Measurements from ENCODE around the gene RTL1. TPM values are rescaled to one million over a fixed set of nuclear protein-coding genes. Genes with fewer than 3 reads are reported as not detected.

RTL1 gene
- total and polyA plus RNA-seq, 7 experiments from 2014 or later = not detected

- no peak overlapping the region for H3K27ac Mint-ChIP-seq
- ChIA-PET POLR2A (no interaction called here), CTCF (no interaction called here)
- DNase-seq = no peak
- Histone ChIP-seq H3K4me3 (ENCODE audit: low read length) (no peak overlapping the region), H3K9me3 (ENCODE audit: control insufficient read depth in 2 of 3, low read length in 3 of 3) (no peaks in the 10 kb centered on the region), H3K36me3 (ENCODE audit: control insufficient read depth in 2 of 3, insufficient read depth in 3 of 3, low read length in 3 of 3) (no peaks in the 10 kb centered on the region), H3K27ac (ENCODE audit: low read depth, low read length) (no peak overlapping the region), H3K4me1 (ENCODE audit: control insufficient read depth in 2 of 2, insufficient read depth in 2 of 2, low read length in 2 of 2) (no peaks in the 10 kb centered on the region), H3K27me3 (ENCODE audit: control insufficient read depth in 2 of 2, insufficient read depth in 2 of 2, low read length in 2 of 2) (no peaks in the 10 kb centered on the region)
- no peaks in the 10 kb centered on the region for H3K36me3 Mint-ChIP-seq
- peaks cover 5 to 16% (median 9%) of the 10 kb centered on the region in 5 donors for H3K27me3 Mint-ChIP-seq
- H3K9me3 Mint-ChIP-seq = peaks cover 0 to 5% (median 3%) of the 10 kb centered on the region in 11 donors
- no peak for ATAC-seq
- intact Hi-C loops (cut with micrococcal nuclease) = no loop called here
- no peaks in the 10 kb centered on the region for H3K4me1 Mint-ChIP-seq
- H3K4me3 Mint-ChIP-seq = no peak overlapping the region
These were observed 20.3 kb downstream of the RTL1 start for GRCh38 chr14:100882991-100883788.

- intact Hi-C loops (cut with micrococcal nuclease) = no loop called here
- Mint-ChIP-seq H3K4me1 (no peaks in the 10 kb centered on the region), H3K36me3 (no peaks in the 10 kb centered on the region), H3K4me3 (no peak overlapping the region), H3K27me3 (peaks cover 0 to 21% (median 2%) of the 10 kb centered on the region in 5 donors), H3K27ac (no peak overlapping the region), H3K9me3 (peaks cover 0 to 5% (median 3%) of the 10 kb centered on the region in 11 donors)
- Histone ChIP-seq H3K36me3 (ENCODE audit: control insufficient read depth in 2 of 3, insufficient read depth in 3 of 3, low read length in 3 of 3) (no peaks in the 10 kb centered on the region), H3K27ac (ENCODE audit: low read depth, low read length) (no peak overlapping the region), H3K4me1 (ENCODE audit: control insufficient read depth in 2 of 2, insufficient read depth in 2 of 2, low read length in 2 of 2) (no peaks in the 10 kb centered on the region), H3K9me3 (ENCODE audit: control insufficient read depth in 2 of 3, low read length in 3 of 3) (no peaks in the 10 kb centered on the region), H3K27me3 (ENCODE audit: control insufficient read depth in 2 of 2, insufficient read depth in 2 of 2, low read length in 2 of 2) (no peaks in the 10 kb centered on the region), H3K4me3 (ENCODE audit: low read length) (no peak overlapping the region)
- no peak for ATAC-seq
- no peak for DNase-seq
- ChIA-PET POLR2A (no interaction called here), CTCF (no interaction called here)
These were observed 21.2 kb downstream of the RTL1 start for GRCh38 chr14:100882026-100882967.

GRCh38 chr14:100881211-100882025, 22.1 kb downstream of the RTL1 start:
- H3K27me3 Mint-ChIP-seq = peaks cover 0 to 23% (median 0%) of the 10 kb centered on the region in 5 donors
- Histone ChIP-seq H3K27me3 (ENCODE audit: control insufficient read depth in 2 of 2, insufficient read depth in 2 of 2, low read length in 2 of 2) (no peaks in the 10 kb centered on the region), H3K36me3 (ENCODE audit: control insufficient read depth in 2 of 3, insufficient read depth in 3 of 3, low read length in 3 of 3) (no peaks in the 10 kb centered on the region), H3K9me3 (ENCODE audit: control insufficient read depth in 2 of 3, low read length in 3 of 3) (no peaks in the 10 kb centered on the region), H3K27ac (ENCODE audit: low read depth, low read length) (no peak overlapping the region), H3K4me3 (ENCODE audit: low read length) (no peak overlapping the region), H3K4me1 (ENCODE audit: control insufficient read depth in 2 of 2, insufficient read depth in 2 of 2, low read length in 2 of 2) (no peaks in the 10 kb centered on the region)
- POLR2A ChIA-PET = no interaction called here
- H3K36me3 Mint-ChIP-seq = no peaks in the 10 kb centered on the region
- CTCF ChIA-PET = no interaction called here
- no peak for ATAC-seq
- H3K4me1 Mint-ChIP-seq = no peaks in the 10 kb centered on the region
- DNase-seq = no peak
- H3K27ac Mint-ChIP-seq = no peak overlapping the region
- no peak overlapping the region for H3K4me3 Mint-ChIP-seq
- peaks cover 0 to 5% (median 3%) of the 10 kb centered on the region in 11 donors for H3K9me3 Mint-ChIP-seq
- intact Hi-C loops (cut with micrococcal nuclease) = no loop called here

GRCh38 chr14:100880271-100881101, 23.0 kb downstream of the RTL1 start:
- H3K27ac ChIP-seq (ENCODE audit: low read depth, low read length) = no peak overlapping the region
- Mint-ChIP-seq H3K9me3 (peaks cover 0 to 5% (median 2%) of the 10 kb centered on the region in 11 donors), H3K27ac (no peak overlapping the region), H3K36me3 (no peaks in the 10 kb centered on the region), H3K4me3 (no peak overlapping the region), H3K4me1 (no peaks in the 10 kb centered on the region), H3K27me3 (peaks cover 0 to 19% (median 0%) of the 10 kb centered on the region in 5 donors)
- CTCF ChIA-PET = interaction anchor here (0.6 kb wide), 1 partner anchor 69 kb away, joined by 3 read pairs; no protein-coding TSS in a partner anchor
- no peaks in the 10 kb centered on the region for H3K9me3 ChIP-seq (ENCODE audit: control insufficient read depth in 2 of 3, low read length in 3 of 3)
- no peaks in the 10 kb centered on the region for H3K36me3 ChIP-seq (ENCODE audit: control insufficient read depth in 2 of 3, insufficient read depth in 3 of 3, low read length in 3 of 3)
- no peaks in the 10 kb centered on the region for H3K4me1 ChIP-seq (ENCODE audit: control insufficient read depth in 2 of 2, insufficient read depth in 2 of 2, low read length in 2 of 2)
- POLR2A ChIA-PET = no interaction called here
- ATAC-seq (no peak), DNase-seq (no peak)
- intact Hi-C loops (cut with micrococcal nuclease) = no loop called here
- no peak overlapping the region for H3K4me3 ChIP-seq (ENCODE audit: low read length)
- no peaks in the 10 kb centered on the region for H3K27me3 ChIP-seq (ENCODE audit: control insufficient read depth in 2 of 2, insufficient read depth in 2 of 2, low read length in 2 of 2)

- intact Hi-C loops (cut with micrococcal nuclease) = no loop called here
- H3K9me3 ChIP-seq (ENCODE audit: control insufficient read depth in 2 of 3, low read length in 3 of 3) = no peaks in the 10 kb centered on the region
- H3K27me3 Mint-ChIP-seq = peaks cover 0 to 21% (median 0%) of the 10 kb centered on the region in 5 donors
- H3K9me3 Mint-ChIP-seq = peaks cover 0 to 5% (median 2%) of the 10 kb centered on the region in 11 donors
- H3K36me3 Mint-ChIP-seq = no peaks in the 10 kb centered on the region
- no peak overlapping the region for H3K27ac Mint-ChIP-seq
- H3K27ac ChIP-seq (ENCODE audit: low read depth, low read length) = no peak overlapping the region
- H3K4me3 Mint-ChIP-seq = no peak overlapping the region
- ChIA-PET POLR2A (no interaction called here), CTCF (interaction anchor here (0.6 kb wide), 1 partner anchor 68 kb away, joined by 3 read pairs; no protein-coding TSS in a partner anchor)
- no peaks in the 10 kb centered on the region for H3K4me1 ChIP-seq (ENCODE audit: control insufficient read depth in 2 of 2, insufficient read depth in 2 of 2, low read length in 2 of 2)
- no peaks in the 10 kb centered on the region for H3K27me3 ChIP-seq (ENCODE audit: control insufficient read depth in 2 of 2, insufficient read depth in 2 of 2, low read length in 2 of 2)
- H3K36me3 ChIP-seq (ENCODE audit: control insufficient read depth in 2 of 3, insufficient read depth in 3 of 3, low read length in 3 of 3) = no peaks in the 10 kb centered on the region
- no peak for ATAC-seq
- no peaks in the 10 kb centered on the region for H3K4me1 Mint-ChIP-seq
- DNase-seq = no peak
- H3K4me3 ChIP-seq (ENCODE audit: low read length) = no peak overlapping the region
These were observed 23.7 kb downstream of the RTL1 start for GRCh38 chr14:100879782-100880181.

GRCh38 chr14:100879194-100879593, 24.3 kb downstream of the RTL1 start:
- Histone ChIP-seq H3K27me3 (ENCODE audit: control insufficient read depth in 2 of 2, insufficient read depth in 2 of 2, low read length in 2 of 2) (no peaks in the 10 kb centered on the region), H3K4me1 (ENCODE audit: control insufficient read depth in 2 of 2, insufficient read depth in 2 of 2, low read length in 2 of 2) (no peaks in the 10 kb centered on the region), H3K27ac (ENCODE audit: low read depth, low read length) (no peak overlapping the region), H3K4me3 (ENCODE audit: low read length) (no peak overlapping the region), H3K36me3 (ENCODE audit: control insufficient read depth in 2 of 3, insufficient read depth in 3 of 3, low read length in 3 of 3) (no peaks in the 10 kb centered on the region), H3K9me3 (ENCODE audit: control insufficient read depth in 2 of 3, low read length in 3 of 3) (no peaks in the 10 kb centered on the region)
- Mint-ChIP-seq H3K9me3 (peaks cover 0 to 5% (median 2%) of the 10 kb centered on the region in 11 donors), H3K4me3 (no peak overlapping the region), H3K27me3 (peaks cover 0 to 18% (median 0%) of the 10 kb centered on the region in 5 donors), H3K4me1 (no peaks in the 10 kb centered on the region), H3K27ac (no peak overlapping the region), H3K36me3 (no peaks in the 10 kb centered on the region)
- intact Hi-C loops (cut with micrococcal nuclease) = no loop called here
- POLR2A ChIA-PET = no interaction called here
- no peak for ATAC-seq
- no peak for DNase-seq
- CTCF ChIA-PET = no interaction called here
